H9 (cell line): ENCODE data around the gene URAD. TPM values are rescaled to one million over a fixed set of nuclear protein-coding genes. Genes with fewer than 3 reads are reported as not detected.

Experiments
- DNase-seq: peaks from one replicate; pipeline ENCODE4 v3.0.0-alpha.2; 2017
- H2AFZ ChIP-seq: one replicate; pipeline ENCODE4 v1.6.1; 2013; ENCODE audit warnings: mild to moderate bottlenecking, low read length, control low read depth, moderate library complexity
- H2AK5ac ChIP-seq: 2 replicates; pipeline ENCODE4 v1.6.1; 2013; ENCODE audit warnings: low read length, control low read depth, mixed read lengths; ENCODE audit not compliant: insufficient read length
- H2BK120ac ChIP-seq: one replicate; pipeline ENCODE4 v1.6.1; 2013; ENCODE audit warnings: low read depth, mild to moderate bottlenecking, low read length, control low read depth, inconsistent platforms; ENCODE audit not compliant: poor library complexity, severe bottlenecking
- H2BK12ac ChIP-seq: 2 replicates; pipeline ENCODE4 v1.6.1; 2013; ENCODE audit warnings: low read length, control low read depth, mixed read lengths, low read depth; ENCODE audit not compliant: insufficient read length
- H2BK15ac ChIP-seq: 2 replicates; pipeline ENCODE4 v1.6.1; 2013; ENCODE audit warnings: low read depth, low read length, control low read depth
- H2BK20ac ChIP-seq: one replicate; pipeline ENCODE4 v1.6.1; 2013; ENCODE audit warnings: low read depth, mild to moderate bottlenecking, low read length, control low read depth, inconsistent platforms; ENCODE audit not compliant: poor library complexity, severe bottlenecking
- H2BK5ac ChIP-seq: 2 replicates; pipeline ENCODE4 v1.6.1; 2013; ENCODE audit warnings: low read length, control low read depth, mixed read lengths; ENCODE audit not compliant: insufficient read length
- H3K14ac ChIP-seq: 2 replicates; pipeline ENCODE4 v1.6.1; 2013; ENCODE audit warnings: low read length, control low read depth; ENCODE audit not compliant: insufficient read depth
- H3K18ac ChIP-seq: 2 replicates; pipeline ENCODE4 v1.6.1; 2013; ENCODE audit warnings: low read depth, mild to moderate bottlenecking, mixed read lengths, low read length, control low read depth; ENCODE audit not compliant: insufficient read length
- H3K23ac ChIP-seq: 2 replicates; pipeline ENCODE4 v1.6.1; 2013; ENCODE audit warnings: low read length, control low read depth, mixed read lengths, low read depth; ENCODE audit not compliant: insufficient read length
- H3K23me2 ChIP-seq: 2 replicates; pipeline ENCODE4 v1.6.1; 2013; ENCODE audit warnings: low read depth, mild to moderate bottlenecking, mixed read lengths, low read length, control low read depth; ENCODE audit not compliant: insufficient read length, poor library complexity, severe bottlenecking
- H3K27ac ChIP-seq: 2 replicates; pipeline ENCODE4 v1.5.1; 2013; ENCODE audit warnings: low read length, control low read depth, mixed read lengths, low read depth; ENCODE audit not compliant: insufficient read length
- H3K27me3 ChIP-seq: 2 replicates; pipeline ENCODE4 v1.6.1; 2013; ENCODE audit warnings: low read length, control low read depth, inconsistent platforms; ENCODE audit not compliant: insufficient read depth
- H3K4ac ChIP-seq: 2 replicates; pipeline ENCODE4 v1.6.1; 2013; ENCODE audit warnings: low read depth, mild to moderate bottlenecking, control low read depth, inconsistent platforms, low read length, moderate library complexity
- H3K4me1 ChIP-seq: 2 replicates; pipeline ENCODE4 v1.6.1; 2013; ENCODE audit warnings: low read length, control low read depth, inconsistent platforms; ENCODE audit not compliant: insufficient read depth
- H3K4me2 ChIP-seq: 2 replicates; pipeline ENCODE4 v1.6.1; 2013; ENCODE audit warnings: low read length, control low read depth, mixed read lengths; ENCODE audit not compliant: insufficient read length, insufficient read depth
- H3K56ac ChIP-seq: 2 replicates; pipeline ENCODE4 v1.6.1; 2013; ENCODE audit warnings: low read depth, mild to moderate bottlenecking, mixed read lengths, low read length, control low read depth; ENCODE audit not compliant: insufficient read length
- H3K79me1 ChIP-seq: 2 replicates; pipeline ENCODE4 v1.6.1; 2013; ENCODE audit warnings: low read depth, mild to moderate bottlenecking, moderate library complexity, low read length, control low read depth, inconsistent platforms; ENCODE audit not compliant: insufficient read depth, poor library complexity, severe bottlenecking
- H3K79me2 ChIP-seq: 2 replicates; pipeline ENCODE4 v1.6.1; 2013; ENCODE audit warnings: low read length, control low read depth, inconsistent platforms; ENCODE audit not compliant: insufficient read depth
- H3K9ac ChIP-seq: 2 replicates; pipeline ENCODE4 v1.6.1; 2013; ENCODE audit warnings: low read length, control low read depth, mixed read lengths; ENCODE audit not compliant: insufficient read length; ENCODE audit errors: extremely low read depth
- H3K9me3 ChIP-seq: one replicate; pipeline ENCODE4 v1.6.1; 2013; ENCODE audit warnings: low read depth, low read length, inconsistent platforms; ENCODE audit not compliant: control insufficient read depth
- H3T11ph ChIP-seq: one replicate; pipeline ENCODE4 v1.6.1; 2013; ENCODE audit warnings: mild to moderate bottlenecking, low read length, control low read depth, inconsistent platforms
- H4K20me1 ChIP-seq: one replicate; pipeline ENCODE4 v1.6.1; 2013; ENCODE audit not compliant: control insufficient read depth, insufficient read length, insufficient read depth
- H4K5ac ChIP-seq: 2 replicates; pipeline ENCODE4 v1.6.1; 2013; ENCODE audit warnings: low read depth, mild to moderate bottlenecking, mixed read lengths, low read length, control low read depth; ENCODE audit not compliant: insufficient read length
- H4K8ac ChIP-seq: replicated peaks from 2 replicates; pipeline ENCODE4 v1.6.1; 2013; ENCODE audit warnings: low read length, control low read depth, mixed read lengths, low read depth; ENCODE audit not compliant: insufficient read length
- H4K91ac ChIP-seq: 2 replicates; pipeline ENCODE4 v1.6.1; 2013; ENCODE audit warnings: low read depth, mild to moderate bottlenecking, moderate library complexity, mixed read lengths, low read length, control low read depth; ENCODE audit not compliant: insufficient read length
- H3K27ac Mint-ChIP-seq, 3 experiments: 2 replicates in 2 of 3; 3 replicates in 1 of 3; pipeline ENCODE4 v1.8.0; 2020 to 2021; ENCODE audit warnings: mixed read lengths in 3 of 3, mild to moderate bottlenecking in 1 of 3, moderate library complexity in 1 of 3
- H3K27me3 Mint-ChIP-seq: 2 replicates; pipeline ENCODE4 v1.8.0; 2021; ENCODE audit warnings: low read depth, mild to moderate bottlenecking, moderate library complexity, mixed read lengths
- H3K36me3 Mint-ChIP-seq, 3 experiments: 2 replicates in 2 of 3; 3 replicates in 1 of 3; pipeline ENCODE4 v1.8.0; 2020 to 2021; ENCODE audit warnings: low read depth in 3 of 3, mixed read lengths in 3 of 3; ENCODE audit not compliant: insufficient read depth in 1 of 3
- H3K4me1 Mint-ChIP-seq, 2 experiments: 2 replicates each; pipeline ENCODE4 v1.8.0; 2020; ENCODE audit warnings: mixed read lengths in 2 of 2
- H3K4me3 Mint-ChIP-seq, 2 experiments: 2 replicates in 1 of 2; 3 replicates in 1 of 2; pipeline ENCODE4 v1.8.0; 2020 to 2021; ENCODE audit warnings: mild to moderate bottlenecking in 2 of 2, mixed read lengths in 2 of 2, moderate library complexity in 1 of 2
- H3K9me3 Mint-ChIP-seq, 2 experiments: 2 replicates in 1 of 2; 3 replicates in 1 of 2; pipeline ENCODE4 v1.8.0; 2020; ENCODE audit warnings: mild to moderate bottlenecking in 2 of 2, mixed read lengths in 2 of 2, moderate library complexity in 1 of 2
- CTCF ChIP-seq: fragments of 200-600 bp; sonication (generic); conservative IDR thresholded peaks from 3 replicates; pipeline ENCODE4 v1.8.0; 2021; ENCODE audit warnings: antibody characterized with exemption, mild to moderate bottlenecking
- WGBS: extraction: QIAGEN DNeasy Blood & Tissue Kit; methylation state at CpG from one replicate; pipeline ENCODE4 v1.1.7; 2013; ENCODE audit warnings: missing lambda C conversion rate, low lambda C conversion rate, mixed read lengths; ENCODE audit not compliant: insufficient read length; ENCODE audit errors: extremely low coverage; 5-methylcytosine and 5-hydroxymethylcytosine counted together
- total RNA-seq: library from RNA; stranded (reverse); gene quantifications from 2 replicates; pipeline ENCODE4 v1.2.1, GENCODE V29; 2021

URAD gene
- total RNA-seq, 1 experiment from 2014 or later, result not detected

DNA sequence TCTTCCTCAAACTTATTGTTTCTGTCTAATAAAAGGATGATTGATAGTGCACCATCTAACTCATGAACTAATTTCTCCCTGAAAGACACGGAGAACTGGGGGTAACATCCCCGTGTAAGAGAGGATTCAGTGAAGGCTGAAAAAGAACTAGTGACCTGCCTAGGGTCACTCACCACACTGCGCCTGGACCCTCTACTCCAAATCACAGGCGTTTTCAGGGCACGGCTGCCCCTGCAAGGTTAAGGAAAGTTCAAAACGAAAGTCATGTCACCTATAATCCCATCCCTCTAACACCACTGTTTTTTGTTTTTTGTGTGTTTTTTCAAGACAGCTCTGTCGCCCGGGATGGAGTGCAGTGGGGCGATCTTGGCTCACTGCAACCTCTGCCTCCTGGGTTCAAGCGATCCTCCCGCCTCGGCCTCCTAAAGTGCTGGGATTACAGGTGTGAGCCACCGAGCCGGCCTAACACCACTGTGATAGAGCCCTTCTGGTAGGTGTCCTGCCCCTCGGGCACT, 8.7 kb downstream of the URAD start:
- no peak overlapping the region for H2BK5ac ChIP-seq
- no peak overlapping the region for H4K91ac ChIP-seq
- DNase-seq, result no peak
- H3K9me3 ChIP-seq, result no peaks in the 10 kb centered on the region
- H3K4me2 ChIP-seq, result no peak overlapping the region
- no peak overlapping the region for H3K56ac ChIP-seq
- H3K79me2 ChIP-seq, result no peaks in the 10 kb centered on the region
- no peak overlapping the region for H3T11ph ChIP-seq
- no CpG with 5 or more reads among the region's 15 CpGs for WGBS
- H2BK20ac ChIP-seq, result no peak overlapping the region
- no peak overlapping the region for H2BK120ac ChIP-seq
- no peak overlapping the region for H3K9ac ChIP-seq
- H3K79me1 ChIP-seq, result no peaks in the 10 kb centered on the region
- H3K9me3 Mint-ChIP-seq, result peaks cover 3 to 16% of the 10 kb centered on the region in 2 experiments; a peak in 4 of 5 replicates
- H3K14ac ChIP-seq, result no peak overlapping the region; the same call in 1 of the 2 replicates
- H2BK15ac ChIP-seq, result no peak overlapping the region
- no peak for TF ChIP-seq CTCF
- no peak overlapping the region for H2AK5ac ChIP-seq
- peaks cover 100% of the 10 kb centered on the region for H3K27me3 Mint-ChIP-seq
- H3K18ac ChIP-seq, result no peak overlapping the region
- peak overlapping the region in 1 of 2 experiments; percentile 56; a peak in 2 of 5 replicates for H3K4me3 Mint-ChIP-seq
- H3K23ac ChIP-seq, result no peak overlapping the region
- H3K27me3 ChIP-seq, result peaks cover 91% of the 10 kb centered on the region
- no peak overlapping the region for H3K27ac ChIP-seq
- no peak overlapping the region for H3K4ac ChIP-seq
- H4K20me1 ChIP-seq, result peaks cover 2% of the 10 kb centered on the region
- H3K23me2 ChIP-seq, result no peaks in the 10 kb centered on the region
- H2BK12ac ChIP-seq, result no peak overlapping the region
- no peak overlapping the region for H4K8ac ChIP-seq
- H2AFZ ChIP-seq, result no peak overlapping the region
- H3K36me3 Mint-ChIP-seq, result peaks cover 0 to 2% (median 0%) of the 10 kb centered on the region in 3 experiments; a peak in 2 of 7 replicates
- no peaks in the 10 kb centered on the region for H3K4me1 ChIP-seq
- no peak overlapping the region for H3K27ac Mint-ChIP-seq
- H4K5ac ChIP-seq, result no peak overlapping the region
- H3K4me1 Mint-ChIP-seq, result peaks cover 10 to 22% of the 10 kb centered on the region in 2 experiments
